Nephron progenitor cell (in vitro differentiated cells): Measurements from ENCODE around the gene LRRC10B.

Experiments used
- DNase-seq: peaks from one replicate; pipeline ENCODE4 v3.0.0; 2021
- H3K27ac Mint-ChIP-seq: 2 replicates; pipeline ENCODE4 v1.8.0; 2021; ENCODE audit warnings: mild to moderate bottlenecking, moderate library complexity, mixed read lengths
- H3K27me3 Mint-ChIP-seq: 2 replicates; pipeline ENCODE4 v1.8.0; 2021; ENCODE audit warnings: mild to moderate bottlenecking, low read depth, mixed read lengths; ENCODE audit not compliant: poor library complexity
- H3K36me3 Mint-ChIP-seq: 2 replicates; pipeline ENCODE4 v1.8.0; 2021; ENCODE audit warnings: low read depth, mixed read lengths
- H3K4me1 Mint-ChIP-seq: 2 replicates; pipeline ENCODE4 v1.8.0; 2021; ENCODE audit warnings: mixed read lengths
- H3K4me3 Mint-ChIP-seq: 2 replicates; pipeline ENCODE4 v1.8.0; 2021; ENCODE audit warnings: mild to moderate bottlenecking, moderate library complexity, mixed read lengths
- H3K9me3 Mint-ChIP-seq: 2 replicates; pipeline ENCODE4 v1.8.0; 2021; ENCODE audit warnings: mild to moderate bottlenecking, moderate library complexity, mixed read lengths
- TF ChIP-seq, protein P1 (sequence below): fragments of 200-600 bp; sonication (generic); IDR thresholded peaks from 2 replicates; pipeline ENCODE4 v1.5.0; 2021; ENCODE audit warnings: antibody characterized with exemption

The LRRC10B gene

GRCh38 chr11:61545921-61546320 is 37.4 kb downstream of the LRRC10B start:
- Mint-ChIP-seq H3K9me3 (no peaks in the 10 kb centered on the region), H3K4me1 (peaks cover 88% of the 10 kb centered on the region), H3K27ac (no peak overlapping the region), H3K36me3 (no peaks in the 10 kb centered on the region), H3K27me3 (peaks cover 8% of the 10 kb centered on the region), H3K4me3 (no peak overlapping the region)
- TF ChIP-seq, protein P1, sequence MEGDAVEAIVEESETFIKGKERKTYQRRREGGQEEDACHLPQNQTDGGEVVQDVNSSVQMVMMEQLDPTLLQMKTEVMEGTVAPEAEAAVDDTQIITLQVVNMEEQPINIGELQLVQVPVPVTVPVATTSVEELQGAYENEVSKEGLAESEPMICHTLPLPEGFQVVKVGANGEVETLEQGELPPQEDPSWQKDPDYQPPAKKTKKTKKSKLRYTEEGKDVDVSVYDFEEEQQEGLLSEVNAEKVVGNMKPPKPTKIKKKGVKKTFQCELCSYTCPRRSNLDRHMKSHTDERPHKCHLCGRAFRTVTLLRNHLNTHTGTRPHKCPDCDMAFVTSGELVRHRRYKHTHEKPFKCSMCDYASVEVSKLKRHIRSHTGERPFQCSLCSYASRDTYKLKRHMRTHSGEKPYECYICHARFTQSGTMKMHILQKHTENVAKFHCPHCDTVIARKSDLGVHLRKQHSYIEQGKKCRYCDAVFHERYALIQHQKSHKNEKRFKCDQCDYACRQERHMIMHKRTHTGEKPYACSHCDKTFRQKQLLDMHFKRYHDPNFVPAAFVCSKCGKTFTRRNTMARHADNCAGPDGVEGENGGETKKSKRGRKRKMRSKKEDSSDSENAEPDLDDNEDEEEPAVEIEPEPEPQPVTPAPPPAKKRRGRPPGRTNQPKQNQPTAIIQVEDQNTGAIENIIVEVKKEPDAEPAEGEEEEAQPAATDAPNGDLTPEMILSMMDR: no peak
- DNase-seq: no peak

GRCh38 chr11:61546663-61547062 is 38.1 kb downstream of the LRRC10B start:
- H3K4me1 Mint-ChIP-seq: peaks cover 80% of the 10 kb centered on the region
- no peak overlapping the region for H3K27ac Mint-ChIP-seq
- no peaks in the 10 kb centered on the region for H3K9me3 Mint-ChIP-seq
- H3K4me3 Mint-ChIP-seq: no peak overlapping the region
- TF ChIP-seq, protein P1: no peak
- no peak for DNase-seq
- peaks cover 11% of the 10 kb centered on the region for H3K27me3 Mint-ChIP-seq
- H3K36me3 Mint-ChIP-seq: no peaks in the 10 kb centered on the region

DNA sequence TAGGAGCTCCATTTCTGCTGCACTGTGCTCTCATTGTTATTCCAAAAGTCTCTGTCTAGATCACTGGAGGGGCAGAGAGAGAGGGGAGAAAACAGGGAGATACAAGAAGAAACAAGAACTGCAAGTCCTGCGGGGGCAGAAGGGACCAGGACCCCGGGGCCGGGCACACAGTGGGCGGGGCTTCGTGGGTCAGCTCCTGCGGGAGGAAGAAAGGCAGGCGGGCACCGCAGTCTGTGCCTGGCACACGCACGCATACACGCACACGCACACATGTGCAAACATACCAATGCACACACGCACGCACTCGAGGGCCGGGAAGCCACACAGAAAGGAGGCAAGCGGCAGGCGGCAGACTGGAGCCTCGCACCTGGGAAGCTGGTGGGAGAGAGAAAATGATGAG is 38.7 kb downstream of the LRRC10B start:
- Mint-ChIP-seq H3K4me1 (peaks cover 75% of the 10 kb centered on the region), H3K36me3 (no peaks in the 10 kb centered on the region), H3K4me3 (no peak overlapping the region), H3K27ac (no peak overlapping the region), H3K9me3 (no peaks in the 10 kb centered on the region), H3K27me3 (peaks cover 11% of the 10 kb centered on the region)
- TF ChIP-seq, protein P1: no peak
- no peak for DNase-seq

GRCh38 chr11:61549177-61549576 is 40.6 kb downstream of the LRRC10B start:
- Mint-ChIP-seq H3K4me3 (no peak overlapping the region), H3K27ac (no peak overlapping the region), H3K4me1 (peaks cover 75% of the 10 kb centered on the region), H3K36me3 (no peaks in the 10 kb centered on the region), H3K9me3 (no peaks in the 10 kb centered on the region), H3K27me3 (peaks cover 16% of the 10 kb centered on the region)
- TF ChIP-seq, protein P1: no peak
- DNase-seq: no peak

GRCh38 chr11:61549662-61550568 is 41.4 kb downstream of the LRRC10B start:
- no peak for DNase-seq
- no peak overlapping the region for H3K27ac Mint-ChIP-seq
- no peaks in the 10 kb centered on the region for H3K9me3 Mint-ChIP-seq
- H3K36me3 Mint-ChIP-seq: no peaks in the 10 kb centered on the region
- peaks cover 23% of the 10 kb centered on the region for H3K27me3 Mint-ChIP-seq
- TF ChIP-seq, protein P1: no peak
- H3K4me3 Mint-ChIP-seq: no peak overlapping the region
- H3K4me1 Mint-ChIP-seq: peaks cover 78% of the 10 kb centered on the region
